ENCODE measurements around the gene TRIM61.

DNA sequence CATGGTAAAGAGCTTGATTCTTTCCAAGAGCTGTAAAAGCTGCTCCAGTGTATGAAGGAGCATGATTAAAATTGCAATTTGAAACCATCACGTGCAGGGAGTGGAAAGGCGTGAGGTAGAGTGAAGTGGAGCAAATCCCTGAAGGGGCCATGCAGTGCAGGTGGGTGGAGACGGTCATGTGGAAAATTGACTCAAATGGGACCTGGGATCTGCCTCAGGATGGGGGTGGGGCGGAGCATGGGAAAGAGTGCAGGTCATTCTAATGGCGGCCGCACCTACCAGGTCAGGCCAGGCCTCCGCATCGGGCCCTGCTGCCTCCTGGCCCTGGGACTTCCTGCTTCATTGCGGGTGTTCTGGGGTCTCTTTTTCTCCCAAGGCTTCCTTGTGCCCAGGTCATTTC is 29.0 kb upstream of the TRIM61 start:
- TF ChIP-seq CTCF (IDR thresholded peaks at IDR 0.05; ENCODE audit: low read depth, low read length, missing input control) (no peak), FOXA1 (IDR thresholded peaks at IDR 0.05) (no peak), TAF1 (conservative IDR thresholded peaks at IDR 0.05) (no peak), JUND (IDR thresholded peaks at IDR 0.05) (no peak), GABPA (IDR thresholded peaks at IDR 0.05 in 1 of 2, conservative IDR thresholded peaks at IDR 0.05 in 1 of 2) (no peak), RAD21 (IDR thresholded peaks at IDR 0.05) (no peak)
- TF ChIP-seq, protein P1, sequence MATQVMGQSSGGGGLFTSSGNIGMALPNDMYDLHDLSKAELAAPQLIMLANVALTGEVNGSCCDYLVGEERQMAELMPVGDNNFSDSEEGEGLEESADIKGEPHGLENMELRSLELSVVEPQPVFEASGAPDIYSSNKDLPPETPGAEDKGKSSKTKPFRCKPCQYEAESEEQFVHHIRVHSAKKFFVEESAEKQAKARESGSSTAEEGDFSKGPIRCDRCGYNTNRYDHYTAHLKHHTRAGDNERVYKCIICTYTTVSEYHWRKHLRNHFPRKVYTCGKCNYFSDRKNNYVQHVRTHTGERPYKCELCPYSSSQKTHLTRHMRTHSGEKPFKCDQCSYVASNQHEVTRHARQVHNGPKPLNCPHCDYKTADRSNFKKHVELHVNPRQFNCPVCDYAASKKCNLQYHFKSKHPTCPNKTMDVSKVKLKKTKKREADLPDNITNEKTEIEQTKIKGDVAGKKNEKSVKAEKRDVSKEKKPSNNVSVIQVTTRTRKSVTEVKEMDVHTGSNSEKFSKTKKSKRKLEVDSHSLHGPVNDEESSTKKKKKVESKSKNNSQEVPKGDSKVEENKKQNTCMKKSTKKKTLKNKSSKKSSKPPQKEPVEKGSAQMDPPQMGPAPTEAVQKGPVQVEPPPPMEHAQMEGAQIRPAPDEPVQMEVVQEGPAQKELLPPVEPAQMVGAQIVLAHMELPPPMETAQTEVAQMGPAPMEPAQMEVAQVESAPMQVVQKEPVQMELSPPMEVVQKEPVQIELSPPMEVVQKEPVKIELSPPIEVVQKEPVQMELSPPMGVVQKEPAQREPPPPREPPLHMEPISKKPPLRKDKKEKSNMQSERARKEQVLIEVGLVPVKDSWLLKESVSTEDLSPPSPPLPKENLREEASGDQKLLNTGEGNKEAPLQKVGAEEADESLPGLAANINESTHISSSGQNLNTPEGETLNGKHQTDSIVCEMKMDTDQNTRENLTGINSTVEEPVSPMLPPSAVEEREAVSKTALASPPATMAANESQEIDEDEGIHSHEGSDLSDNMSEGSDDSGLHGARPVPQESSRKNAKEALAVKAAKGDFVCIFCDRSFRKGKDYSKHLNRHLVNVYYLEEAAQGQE (IDR thresholded peaks at IDR 0.05): no peak
